K562 (cell line): ENCODE data around the gene UBE2S. TPM values are rescaled to one million over a fixed set of nuclear protein-coding genes. Genes with fewer than 3 reads are reported as not detected.

ENCODE experiments used
- ATAC-seq: fragments of 200-7000 bp; cut with Tn5 transposase; 3 replicates; pipeline ENCODE4 v1.9.1; 2020; ENCODE audit warnings: moderate library complexity
- BruUV-seq: library from RNA; stranded (reverse); fragments of 400-500 nt; replicated peaks from 2 replicates; lab custom pipeline; 2021; lab: Mats Ljungman, UMichigan
- CTCF ChIA-PET: fragments of 300-600 bp; formaldehyde crosslinking; extraction: SDS; loops from one replicate; lab custom pipeline; 2021; ENCODE audit warnings: low intra/inter-chr PET ratio; lab: Yijun Ruan, JAX
- POLR2A ChIA-PET: fragments of 300-600, 350-650 bp; sonication (Branson Sonifier 250); formaldehyde crosslinking; extraction: SDS; loops from one replicate; lab custom pipeline; 2021; ENCODE audit warnings: antibody characterized with exemption, inconsistent platforms; lab: Yijun Ruan, JAX
- DNase-seq, 4 experiments: peaks; one replicate each; pipeline versions ENCODE4 v3.0.0 to v3.0.0-alpha.2; 2011 to 2018; ENCODE audit warnings: low spot score in 3 of 4, mixed read lengths in 3 of 4; ENCODE audit errors: extremely low read depth in 1 of 4
- FAIRE-seq: peaks from 2 replicates; lab custom pipeline; 2011; peaks lifted over from hg19 to GRCh38; lab: Jason Lieb, UNC
- H2AFZ ChIP-seq: 2 replicates; pipeline ENCODE4 v1.6.0; 2011; ENCODE audit warnings: low read depth, low read length, control low read depth, inconsistent platforms
- H3K27ac ChIP-seq: fragments of 200-600 bp; 3 replicates; pipeline ENCODE4 v1.8.0; 2011; ENCODE audit warnings: low read depth, mild to moderate bottlenecking, control low read depth, inconsistent platforms, low read length, moderate library complexity, mixed read lengths; ENCODE audit errors: extremely low read depth
- H3K27me3 ChIP-seq, 2 experiments: fragments of 300-600 bp in 1 of 2; 2 replicates in 1 of 2; 3 replicates in 1 of 2; pipeline versions ENCODE4 v1.6.0 to v1.8.0; 2011; ENCODE audit warnings: inconsistent platforms in 2 of 2, low read length in 2 of 2, mild to moderate bottlenecking in 1 of 2, mixed read lengths in 1 of 2, moderate library complexity in 1 of 2; ENCODE audit not compliant: control insufficient read depth in 2 of 2, insufficient read depth in 2 of 2
- H3K36me3 ChIP-seq: fragments of 300-600 bp; 3 replicates; pipeline ENCODE4 v1.8.0; 2011; ENCODE audit warnings: mild to moderate bottlenecking, low read length, inconsistent platforms; ENCODE audit not compliant: control insufficient read depth, insufficient read depth
- H3K4me1 ChIP-seq, 2 experiments: fragments of 200-600 bp in 1 of 2; replicated peaks in 1 of 2; 2 replicates in 1 of 2; 3 replicates in 1 of 2; pipeline versions ENCODE4 v1.5.1 to v1.8.0; 2011; ENCODE audit warnings: inconsistent platforms in 2 of 2, low read length in 2 of 2, mild to moderate bottlenecking in 1 of 2, mixed read lengths in 1 of 2, moderate library complexity in 1 of 2; ENCODE audit not compliant: control insufficient read depth in 2 of 2, insufficient read depth in 2 of 2
- H3K4me2 ChIP-seq: 2 replicates; pipeline ENCODE4 v1.6.1; 2011; ENCODE audit warnings: low read length, control low read depth, inconsistent platforms, mixed read lengths; ENCODE audit not compliant: insufficient read depth
- H3K4me3 ChIP-seq: fragments of 200-600 bp; sonication (generic), shearing (Covaris generic); 2 replicates; pipeline ENCODE4 v1.5.1; 2016; ENCODE audit warnings: control low read depth, inconsistent platforms
- H3K79me2 ChIP-seq: fragments of 200-600 bp; 3 replicates; pipeline ENCODE4 v1.8.0; 2011; ENCODE audit warnings: low read length, inconsistent platforms; ENCODE audit not compliant: control insufficient read depth, insufficient read depth
- H3K9ac ChIP-seq, 2 experiments: 2 replicates each; pipeline versions ENCODE4 v1.6.0 to v1.6.1; 2011; ENCODE audit warnings: low read depth in 2 of 2, low read length in 2 of 2, control low read depth in 1 of 2, inconsistent platforms in 1 of 2, mild to moderate bottlenecking in 1 of 2, mixed read lengths in 1 of 2; ENCODE audit not compliant: insufficient read depth in 1 of 2
- H3K9me1 ChIP-seq: one replicate; pipeline ENCODE4 v1.6.0; 2011; ENCODE audit warnings: inconsistent platforms, mild to moderate bottlenecking, low read length, moderate library complexity; ENCODE audit not compliant: control insufficient read depth, insufficient read depth
- H3K9me3 ChIP-seq: replicated peaks from 2 replicates; pipeline ENCODE4 v1.5.1; 2011; ENCODE audit warnings: low read depth, low read length, inconsistent platforms; ENCODE audit not compliant: control insufficient read depth, insufficient read depth
- H4K20me1 ChIP-seq: replicated peaks from 2 replicates; pipeline ENCODE4 v1.6.1; 2011; ENCODE audit warnings: low read length, inconsistent platforms, mixed read lengths; ENCODE audit not compliant: control insufficient read depth, insufficient read depth
- BMI1 ChIP-seq: fragments of 150-350 bp; IDR thresholded peaks from 2 replicates; pipeline ENCODE4 v1.6.1; 2014; ENCODE audit warnings: low read length
- CBX1 ChIP-seq: sonication (generic); IDR thresholded peaks from 2 replicates; pipeline ENCODE4 v1.6.1; 2016; ENCODE audit warnings: antibody characterized with exemption, low read depth, mild to moderate bottlenecking
- EGR1 ChIP-seq: fragments of 450-650 bp; conservative IDR thresholded peaks from 2 replicates; pipeline ENCODE4 v1.6.1; 2017; ENCODE audit warnings: mild to moderate bottlenecking
- FOXK2 ChIP-seq, 2 experiments: fragments of 450-650 bp; IDR thresholded peaks in 1 of 2; conservative IDR thresholded peaks in 1 of 2; 2 replicates each; pipeline ENCODE4 v1.6.1; 2016; ENCODE audit warnings: low read depth in 2 of 2, mild to moderate bottlenecking in 1 of 2
- POLR2G ChIP-seq: fragments of 200-400 bp; formaldehyde crosslinking; IDR thresholded peaks from 2 replicates; pipeline ENCODE4 v1.6.1; 2017; ENCODE audit warnings: low read depth, mild to moderate bottlenecking, antibody characterized with exemption, low read length, moderate library complexity
- RFX1 ChIP-seq: fragments of 450-650 bp; IDR thresholded peaks from 2 replicates; pipeline ENCODE4 v1.6.1; 2016; ENCODE audit warnings: mild to moderate bottlenecking, moderate library complexity
- ZBTB7A ChIP-seq: IDR thresholded peaks from 2 replicates; pipeline ENCODE4 v1.6.1; 2011; ENCODE audit warnings: low read depth, mild to moderate bottlenecking, low read length, moderate library complexity, borderline replicate concordance; ENCODE audit not compliant: control insufficient read depth
- ZNF384 ChIP-seq: IDR thresholded peaks from 2 replicates; pipeline ENCODE4 v1.6.1; 2012; ENCODE audit warnings: low read depth, low read length, improper control_type of control experiment
- WGBS: fragments of 100-300 bp; shearing (Covaris generic); methylation state at CpG from one replicate; pipeline ENCODE4 v1.1.6; 2016; ENCODE audit warnings: low coverage, mixed read lengths; ENCODE audit not compliant: insufficient coverage; ENCODE audit errors: missing lambda C conversion rate; 5-methylcytosine and 5-hydroxymethylcytosine counted together
- in situ Hi-C: fragments of 300-500 bp; cut with MboI; formaldehyde crosslinking; loops from 4 replicates; pipeline ENCODE4 v1.15.0; 2018; ENCODE audit warnings: inconsistent platforms, mixed read lengths
- intact Hi-C: fragments of 100-400 bp; cut with micrococcal nuclease; formaldehyde crosslinking; loops from 2 replicates; pipeline ENCODE4 v1.14.2; 2022
- polyA plus RNA-seq, 8 experiments: library from polyadenylated mRNA; depleted of rRNA in 4 of 8; stranded (reverse) in 5 of 8; unstranded in 3 of 8; fragments of >200 nt; fragmentation: Nextera tagmentation in 2 of 8; fragmentation: Illumina TruSeq in 1 of 8; extraction: Ambion mirVana in 2 of 8; extraction: Trizol in 1 of 8; gene quantifications; 2 replicates each; pipeline versions ENCODE4 v1.2.1 to v1.2.3, GENCODE V29; 2011 to 2014; ENCODE audit warnings: inconsistent platforms in 1 of 8, missing spikeins in 1 of 8
- total RNA-seq, 7 experiments: library from RNA; depleted of rRNA in 6 of 7; stranded (reverse); fragments of >200 nt in 6 of 7; fragmentation: Illumina TruSeq in 2 of 7; extraction: Trizol in 2 of 7; gene quantifications; 2 replicates each; pipeline versions ENCODE4 v1.2.1 to v1.2.3, GENCODE V29; 2011 to 2021; ENCODE audit warnings: low replicate concordance in 1 of 7
- TF ChIP-seq, protein P1 (sequence below): sonication (generic); formaldehyde crosslinking; IDR thresholded peaks from 2 replicates; pipeline ENCODE4 v1.9.0; 2022; ENCODE audit warnings: mild to moderate bottlenecking, missing genetic modification reagents
- TF ChIP-seq, protein P2 (sequence below): sonication (generic); formaldehyde crosslinking; IDR thresholded peaks from 2 replicates; pipeline ENCODE4 v1.8.1; 2023; ENCODE audit warnings: mild to moderate bottlenecking, missing genetic modification reagents
- TF ChIP-seq, protein P3 (sequence below): fragments of 200-800 bp; sonication (Bioruptor generic); IDR thresholded peaks from 2 replicates; pipeline ENCODE4 v1.6.1; 2017; ENCODE audit warnings: missing genetic modification characterization, missing compliant biosample characterization

The UBE2S gene
- total and polyA plus RNA-seq, 9 of the 15 experiments (the other 6 are each of a cell fraction or from before 2014, with no cell fraction given), result 1.5 to 1,305 (median 157) TPM

DNA sequence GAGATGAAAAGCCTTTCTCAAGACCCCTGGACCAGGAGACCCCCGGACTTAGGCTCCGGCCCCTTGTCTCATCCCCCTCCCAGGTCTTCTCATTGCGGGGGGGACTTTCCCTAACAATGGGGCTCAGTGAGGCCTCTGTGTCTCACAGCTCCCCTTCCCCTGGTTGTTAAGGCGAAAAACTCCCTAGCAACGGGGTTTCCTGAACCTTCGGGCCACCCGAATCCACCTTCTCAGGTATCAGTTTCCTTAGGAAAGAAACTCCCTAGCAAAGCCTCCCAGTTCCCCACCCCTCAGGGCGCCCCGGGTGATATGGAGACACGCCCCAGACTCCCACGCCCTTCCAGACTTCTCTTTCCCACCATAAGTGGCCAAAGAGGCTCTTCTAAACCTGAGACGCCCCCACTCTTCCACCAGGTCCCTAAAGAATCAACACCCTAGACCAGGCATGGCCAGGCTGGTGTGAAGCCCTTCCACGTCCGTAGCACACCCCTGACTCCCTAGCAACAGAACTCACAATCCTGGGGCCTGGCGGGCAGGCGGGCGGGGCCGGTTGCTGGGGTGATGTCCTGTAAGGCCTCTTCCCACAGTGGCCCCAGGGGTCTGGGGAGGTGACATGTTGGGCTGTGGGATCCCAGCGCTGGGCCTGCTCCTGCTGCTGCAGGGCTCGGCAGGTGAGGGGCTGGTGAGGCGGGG is 31.2 kb downstream of the UBE2S start, which contains the start of gene TMEM190:
TMEM190 (plus strand) TSS at position 586 of the 693 bp plus-strand sequence; CDS start at position 614, 28 bp downstream.
- Histone ChIP-seq H3K9me3 (no peaks in the 10 kb centered on the region), H3K4me1 (peaks cover 10 to 58% of the 10 kb centered on the region in 2 experiments; a peak in 4 of 5 replicates), H3K9me1 (no peaks in the 10 kb centered on the region), H2AFZ (no peak within 1 kb of the TSS), H3K27me3 (no peaks in the 10 kb centered on the region; a peak in 1 of 5 replicates), H3K27ac (no peak within 1 kb of the TSS), H3K4me3 (no peak within 1 kb of the TSS), H3K79me2 (no peaks in the 10 kb centered on the region), H3K4me2 (no peak within 1 kb of the TSS), H4K20me1 (no peaks in the 10 kb centered on the region), H3K9ac (peak within 1 kb of the TSS in 1 of 2 experiments; percentile 68; a peak in 2 of 4 replicates), H3K36me3 (no peaks in the 10 kb centered on the region)
- FAIRE-seq (peak; percentile 52), DNase-seq (peak; percentile 50 to 65 (median 62)), ATAC-seq (peak; percentile 59)
- 18% methylated on average over 18 of the region's 21 CpGs for WGBS
- BruUV-seq, result no TSS peak
- in situ Hi-C loops (no loop called here), intact Hi-C loops (no loop called here)
- TF ChIP-seq ZNF384 (no peak), FOXK2 (conservative IDR thresholded peaks at IDR 0.05 in 1 of 2, IDR thresholded peaks at IDR 0.05 in 1 of 2; ENCODE audit: low read depth in 2 of 2) (no peak), POLR2G (peak; percentile 63), EGR1 (peak; percentile 68), ZBTB7A (peak; percentile 37; the same call in 1 of the 2 replicates), CBX1 (no peak), BMI1 (no peak), RFX1 (peak; percentile 75)
- TF ChIP-seq, protein P1, sequence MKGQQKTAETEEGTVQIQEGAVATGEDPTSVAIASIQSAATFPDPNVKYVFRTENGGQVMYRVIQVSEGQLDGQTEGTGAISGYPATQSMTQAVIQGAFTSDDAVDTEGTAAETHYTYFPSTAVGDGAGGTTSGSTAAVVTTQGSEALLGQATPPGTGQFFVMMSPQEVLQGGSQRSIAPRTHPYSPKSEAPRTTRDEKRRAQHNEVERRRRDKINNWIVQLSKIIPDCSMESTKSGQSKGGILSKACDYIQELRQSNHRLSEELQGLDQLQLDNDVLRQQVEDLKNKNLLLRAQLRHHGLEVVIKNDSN (CRISPR knock-in tag), result no peak
- TF ChIP-seq, protein P2, sequence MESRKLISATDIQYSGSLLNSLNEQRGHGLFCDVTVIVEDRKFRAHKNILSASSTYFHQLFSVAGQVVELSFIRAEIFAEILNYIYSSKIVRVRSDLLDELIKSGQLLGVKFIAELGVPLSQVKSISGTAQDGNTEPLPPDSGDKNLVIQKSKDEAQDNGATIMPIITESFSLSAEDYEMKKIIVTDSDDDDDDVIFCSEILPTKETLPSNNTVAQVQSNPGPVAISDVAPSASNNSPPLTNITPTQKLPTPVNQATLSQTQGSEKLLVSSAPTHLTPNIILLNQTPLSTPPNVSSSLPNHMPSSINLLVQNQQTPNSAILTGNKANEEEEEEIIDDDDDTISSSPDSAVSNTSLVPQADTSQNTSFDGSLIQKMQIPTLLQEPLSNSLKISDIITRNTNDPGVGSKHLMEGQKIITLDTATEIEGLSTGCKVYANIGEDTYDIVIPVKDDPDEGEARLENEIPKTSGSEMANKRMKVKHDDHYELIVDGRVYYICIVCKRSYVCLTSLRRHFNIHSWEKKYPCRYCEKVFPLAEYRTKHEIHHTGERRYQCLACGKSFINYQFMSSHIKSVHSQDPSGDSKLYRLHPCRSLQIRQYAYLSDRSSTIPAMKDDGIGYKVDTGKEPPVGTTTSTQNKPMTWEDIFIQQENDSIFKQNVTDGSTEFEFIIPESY (CRISPR knock-in tag), result 0 out of 2 replicates have a peak, but pooled peaks have one; percentile 33
- TF ChIP-seq, protein P3, sequence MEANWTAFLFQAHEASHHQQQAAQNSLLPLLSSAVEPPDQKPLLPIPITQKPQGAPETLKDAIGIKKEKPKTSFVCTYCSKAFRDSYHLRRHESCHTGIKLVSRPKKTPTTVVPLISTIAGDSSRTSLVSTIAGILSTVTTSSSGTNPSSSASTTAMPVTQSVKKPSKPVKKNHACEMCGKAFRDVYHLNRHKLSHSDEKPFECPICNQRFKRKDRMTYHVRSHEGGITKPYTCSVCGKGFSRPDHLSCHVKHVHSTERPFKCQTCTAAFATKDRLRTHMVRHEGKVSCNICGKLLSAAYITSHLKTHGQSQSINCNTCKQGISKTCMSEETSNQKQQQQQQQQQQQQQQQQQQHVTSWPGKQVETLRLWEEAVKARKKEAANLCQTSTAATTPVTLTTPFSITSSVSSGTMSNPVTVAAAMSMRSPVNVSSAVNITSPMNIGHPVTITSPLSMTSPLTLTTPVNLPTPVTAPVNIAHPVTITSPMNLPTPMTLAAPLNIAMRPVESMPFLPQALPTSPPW (CRISPR knock-in tag), result peak; percentile 35; the same call in 1 of the 2 replicates
- ChIA-PET POLR2A (interaction anchor here (1.0 kb wide), 2 partner anchors 8 to 117 kb away, joined by 3 to 4 read pairs; partner anchors contain the start of gene TMEM238), CTCF (no interaction called here)
